GM12878 (cell line): ENCODE results near the gene DDO. TPM values are rescaled to one million over a fixed set of nuclear protein-coding genes. Genes with fewer than 3 reads are reported as not detected.

Source experiments
- ATAC-seq: fragments of 200-7000 bp; cut with Tn5 transposase; 3 replicates; pipeline ENCODE4 v1.9.1; 2020; ENCODE audit warnings: mild to moderate bottlenecking, moderate library complexity
- BruUV-seq: library from RNA; stranded (reverse); fragments of 400-500 nt; replicated peaks from 2 replicates; lab custom pipeline; 2021; lab: Mats Ljungman, UMichigan
- CTCF ChIA-PET: fragments of 300-600 bp; sonication (Branson Sonifier 250); formaldehyde crosslinking; extraction: SDS; loops from one replicate; lab custom pipeline; 2021; ENCODE audit warnings: inconsistent platforms; lab: Yijun Ruan, JAX
- POLR2A ChIA-PET: fragments of 350-600 bp; formaldehyde crosslinking; extraction: SDS; loops from one replicate; lab custom pipeline; 2021; ENCODE audit warnings: inconsistent platforms; lab: Charles Lee
- RAD21 ChIA-PET: fragments of 300-600 bp; sonication (Branson Sonifier 250); formaldehyde crosslinking; loops from one replicate; lab custom pipeline; 2023; ENCODE audit warnings: antibody characterized with exemption; ENCODE audit not compliant: unreplicated experiment; lab: Charles Lee
- SMC1A ChIA-PET: fragments of 300-600 bp; sonication (Branson Sonifier 250); formaldehyde crosslinking; loops from one replicate; lab custom pipeline; 2023; ENCODE audit not compliant: unreplicated experiment, uncharacterized antibody; lab: Charles Lee
- DNase-seq: peaks from one replicate; pipeline ENCODE4 v3.0.0-alpha.2; 2011; ENCODE audit warnings: low read depth, low spot score
- FAIRE-seq: peaks from 3 replicates; lab custom pipeline; 2011; peaks lifted over from hg19 to GRCh38; lab: Jason Lieb, UNC
- H2AFZ ChIP-seq: 2 replicates; pipeline ENCODE4 v1.6.0; 2011; ENCODE audit warnings: low read depth, low read length, control low read depth; ENCODE audit not compliant: control insufficient read depth
- H3K27ac ChIP-seq: 2 replicates; pipeline ENCODE4 v1.5.1; 2011; ENCODE audit warnings: control low read depth; ENCODE audit not compliant: control insufficient read depth, insufficient read depth
- H3K27me3 ChIP-seq, 2 experiments: replicated peaks in 1 of 2; 2 replicates each; pipeline versions ENCODE4 v1.6.0 to v1.6.1; 2011; ENCODE audit warnings: low read length in 1 of 2; ENCODE audit not compliant: control insufficient read depth in 2 of 2, insufficient read depth in 2 of 2
- H3K36me3 ChIP-seq, 2 experiments: 2 replicates each; pipeline ENCODE4 v1.5.1; 2011; ENCODE audit warnings: low read length in 1 of 2; ENCODE audit not compliant: control insufficient read depth in 2 of 2, insufficient read depth in 2 of 2
- H3K4me1 ChIP-seq: 2 replicates; pipeline ENCODE4 v1.6.1; 2011; ENCODE audit warnings: mild to moderate bottlenecking, low read length, moderate library complexity, mixed read lengths; ENCODE audit not compliant: control insufficient read depth, insufficient read depth
- H3K4me2 ChIP-seq: 2 replicates; pipeline ENCODE4 v1.6.0; 2011; ENCODE audit warnings: control low read depth; ENCODE audit not compliant: control insufficient read depth, insufficient read depth
- H3K4me3 ChIP-seq: fragments of 200-600 bp; sonication (generic); 2 replicates; pipeline ENCODE4 v1.5.1; 2016
- H3K79me2 ChIP-seq: 2 replicates; pipeline ENCODE4 v1.6.0; 2011; ENCODE audit warnings: low read length; ENCODE audit not compliant: control insufficient read depth, insufficient read depth
- H3K9ac ChIP-seq: 2 replicates; pipeline ENCODE4 v1.8.0; 2011; ENCODE audit warnings: low read length, control low read depth, mixed read lengths; ENCODE audit not compliant: control insufficient read depth, insufficient read depth
- H3K9me3 ChIP-seq: replicated peaks from 3 replicates; pipeline ENCODE4 v1.5.1; 2011; ENCODE audit warnings: mild to moderate bottlenecking, low read length; ENCODE audit not compliant: control insufficient read depth, insufficient read depth
- H4K20me1 ChIP-seq: 2 replicates; pipeline ENCODE4 v1.6.0; 2011; ENCODE audit not compliant: control insufficient read depth, insufficient read depth
- ATF7 ChIP-seq: fragments of 450-650 bp; IDR thresholded peaks from 2 replicates; pipeline ENCODE4 v1.6.1; 2016; ENCODE audit warnings: low read depth, mild to moderate bottlenecking
- CBFB ChIP-seq: IDR thresholded peaks from 2 replicates; pipeline ENCODE4 v1.6.1; 2016; ENCODE audit warnings: antibody characterized with exemption, low read depth
- PML ChIP-seq: IDR thresholded peaks from 2 replicates; pipeline ENCODE4 v1.6.1; 2012; ENCODE audit warnings: low read length, inconsistent platforms
- PRDM15 ChIP-seq: fragments of 450-650 bp; formaldehyde crosslinking; IDR thresholded peaks from 2 replicates; pipeline ENCODE4 v1.4.0; 2020; ENCODE audit warnings: mild to moderate bottlenecking, moderate library complexity
- RFX5 ChIP-seq: IDR thresholded peaks from 2 replicates; pipeline ENCODE4 v1.6.1; 2011; ENCODE audit warnings: low read depth, low read length, improper control_type of control experiment
- WGBS: methylation state at CpG from one replicate; pipeline ENCODE4 v1.1.6; 2016; ENCODE audit warnings: low lambda C conversion rate; ENCODE audit not compliant: insufficient replicate concordance, insufficient coverage; ENCODE audit errors: missing lambda C conversion rate; 5-methylcytosine and 5-hydroxymethylcytosine counted together
- in situ Hi-C: fragments of 300-500 bp; cut with MboI; formaldehyde crosslinking; loops from 9 replicates; pipeline ENCODE4 v1.14.3; 2018; ENCODE audit warnings: mixed read lengths
- intact Hi-C: fragments of 100-400 bp; cut with micrococcal nuclease; formaldehyde crosslinking; loops from one replicate; pipeline ENCODE4 v1.14.2; 2022; ENCODE audit not compliant: unreplicated experiment
- polyA plus RNA-seq, 11 experiments: library from polyadenylated mRNA; depleted of rRNA in 4 of 11; unstranded in 6 of 11; stranded (reverse) in 5 of 11; fragments of >200 nt; fragmentation: Nextera tagmentation in 4 of 11; fragmentation: Illumina TruSeq in 1 of 11; extraction: Ambion mirVana in 4 of 11; extraction: Trizol in 1 of 11; gene quantifications; 1 replicate in 1 of 11; 2 replicates in 10 of 11; pipeline versions ENCODE4 v1.2.1 to v1.2.3, GENCODE V29; 2011 to 2016; ENCODE audit warnings: inconsistent platforms in 2 of 11, missing spikeins in 2 of 11, low read depth in 1 of 11
- total RNA-seq, 4 experiments: library from RNA; depleted of rRNA in 3 of 4; stranded (reverse); fragments of >200 nt in 3 of 4; fragmentation: Illumina TruSeq in 1 of 4; extraction: Trizol in 1 of 4; gene quantifications; 2 replicates each; pipeline versions ENCODE4 v1.2.1 to v1.2.3, GENCODE V29; 2013 to 2021
- TF ChIP-seq, protein P1 (sequence below): IDR thresholded peaks from 2 replicates; pipeline ENCODE4 v1.6.1; 2012; ENCODE audit warnings: low read depth, low read length, improper control_type of control experiment
- TF ChIP-seq, protein P2 (sequence below): IDR thresholded peaks from 2 replicates; pipeline ENCODE4 v1.6.1; 2012; ENCODE audit warnings: improper control_type of control experiment, low read depth, low read length; ENCODE audit not compliant: insufficient replicate concordance
- TF ChIP-seq, protein P3 (sequence below): fragments of 450-650 bp; IDR thresholded peaks from 2 replicates; pipeline ENCODE4 v1.6.1; 2014; ENCODE audit warnings: mild to moderate bottlenecking

Gene DDO
- total and polyA plus RNA-seq, 10 of the 15 experiments (the other 5 are each of a cell fraction or from before 2014, with no cell fraction given) = 0.04 to 0.14 (median 0.09) TPM; not detected in 6

DNA sequence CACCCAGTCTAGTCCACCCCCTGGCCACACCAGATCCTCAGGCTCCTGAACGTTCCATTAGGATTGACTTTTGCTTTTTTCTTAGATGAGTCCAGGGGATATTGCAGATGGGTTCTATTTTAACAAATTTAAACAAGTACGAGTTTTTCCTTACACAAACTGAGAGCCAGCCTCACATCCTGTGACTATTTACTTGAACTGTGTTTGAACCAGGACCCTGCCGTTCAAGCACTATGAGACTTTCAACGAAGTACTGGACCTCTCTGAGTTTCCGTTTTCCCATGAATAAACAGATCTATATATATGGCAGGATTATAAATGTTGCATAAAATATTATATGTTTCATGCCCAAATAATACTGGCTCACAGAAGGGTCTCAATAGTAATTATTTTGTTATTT is 55.8 kb downstream of the DDO start:
- intact Hi-C loops (no loop called here), in situ Hi-C loops (no loop called here)
- no peaks in the 10 kb centered on the region for H4K20me1 ChIP-seq
- SMC1A ChIA-PET = interaction anchor here (0.8 kb wide), 1 partner anchor 10 kb away, joined by 3 read pairs; no protein-coding TSS in a partner anchor
- H3K9ac ChIP-seq = no peak overlapping the region
- CTCF ChIA-PET = no interaction called here
- ATAC-seq (no peak), FAIRE-seq (no peak), DNase-seq (no peak)
- no peaks in the 10 kb centered on the region for H3K4me1 ChIP-seq
- no peak overlapping the region for H3K4me2 ChIP-seq
- 55% methylated on average over 5 of the region's 5 CpGs for WGBS
- peaks cover 7 to 20% of the 10 kb centered on the region in 2 experiments; a peak in 3 of 4 replicates for H3K27me3 ChIP-seq
- H3K36me3 ChIP-seq = no peaks in the 10 kb centered on the region
- no peaks in the 10 kb centered on the region for H3K79me2 ChIP-seq
- H3K9me3 ChIP-seq = no peaks in the 10 kb centered on the region
- H3K27ac ChIP-seq = no peak overlapping the region
- POLR2A ChIA-PET = no interaction called here
- H3K4me3 ChIP-seq = no peak overlapping the region
- H2AFZ ChIP-seq = no peak overlapping the region
- no TSS peak for BruUV-seq
- RAD21 ChIA-PET = no interaction called here
- TF ChIP-seq, protein P1, sequence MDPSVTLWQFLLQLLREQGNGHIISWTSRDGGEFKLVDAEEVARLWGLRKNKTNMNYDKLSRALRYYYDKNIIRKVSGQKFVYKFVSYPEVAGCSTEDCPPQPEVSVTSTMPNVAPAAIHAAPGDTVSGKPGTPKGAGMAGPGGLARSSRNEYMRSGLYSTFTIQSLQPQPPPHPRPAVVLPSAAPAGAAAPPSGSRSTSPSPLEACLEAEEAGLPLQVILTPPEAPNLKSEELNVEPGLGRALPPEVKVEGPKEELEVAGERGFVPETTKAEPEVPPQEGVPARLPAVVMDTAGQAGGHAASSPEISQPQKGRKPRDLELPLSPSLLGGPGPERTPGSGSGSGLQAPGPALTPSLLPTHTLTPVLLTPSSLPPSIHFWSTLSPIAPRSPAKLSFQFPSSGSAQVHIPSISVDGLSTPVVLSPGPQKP = no peak
- TF ChIP-seq PML = no peak
- TF ChIP-seq ATF7 = no peak
- TF ChIP-seq CBFB = no peak
- TF ChIP-seq, protein P2, sequence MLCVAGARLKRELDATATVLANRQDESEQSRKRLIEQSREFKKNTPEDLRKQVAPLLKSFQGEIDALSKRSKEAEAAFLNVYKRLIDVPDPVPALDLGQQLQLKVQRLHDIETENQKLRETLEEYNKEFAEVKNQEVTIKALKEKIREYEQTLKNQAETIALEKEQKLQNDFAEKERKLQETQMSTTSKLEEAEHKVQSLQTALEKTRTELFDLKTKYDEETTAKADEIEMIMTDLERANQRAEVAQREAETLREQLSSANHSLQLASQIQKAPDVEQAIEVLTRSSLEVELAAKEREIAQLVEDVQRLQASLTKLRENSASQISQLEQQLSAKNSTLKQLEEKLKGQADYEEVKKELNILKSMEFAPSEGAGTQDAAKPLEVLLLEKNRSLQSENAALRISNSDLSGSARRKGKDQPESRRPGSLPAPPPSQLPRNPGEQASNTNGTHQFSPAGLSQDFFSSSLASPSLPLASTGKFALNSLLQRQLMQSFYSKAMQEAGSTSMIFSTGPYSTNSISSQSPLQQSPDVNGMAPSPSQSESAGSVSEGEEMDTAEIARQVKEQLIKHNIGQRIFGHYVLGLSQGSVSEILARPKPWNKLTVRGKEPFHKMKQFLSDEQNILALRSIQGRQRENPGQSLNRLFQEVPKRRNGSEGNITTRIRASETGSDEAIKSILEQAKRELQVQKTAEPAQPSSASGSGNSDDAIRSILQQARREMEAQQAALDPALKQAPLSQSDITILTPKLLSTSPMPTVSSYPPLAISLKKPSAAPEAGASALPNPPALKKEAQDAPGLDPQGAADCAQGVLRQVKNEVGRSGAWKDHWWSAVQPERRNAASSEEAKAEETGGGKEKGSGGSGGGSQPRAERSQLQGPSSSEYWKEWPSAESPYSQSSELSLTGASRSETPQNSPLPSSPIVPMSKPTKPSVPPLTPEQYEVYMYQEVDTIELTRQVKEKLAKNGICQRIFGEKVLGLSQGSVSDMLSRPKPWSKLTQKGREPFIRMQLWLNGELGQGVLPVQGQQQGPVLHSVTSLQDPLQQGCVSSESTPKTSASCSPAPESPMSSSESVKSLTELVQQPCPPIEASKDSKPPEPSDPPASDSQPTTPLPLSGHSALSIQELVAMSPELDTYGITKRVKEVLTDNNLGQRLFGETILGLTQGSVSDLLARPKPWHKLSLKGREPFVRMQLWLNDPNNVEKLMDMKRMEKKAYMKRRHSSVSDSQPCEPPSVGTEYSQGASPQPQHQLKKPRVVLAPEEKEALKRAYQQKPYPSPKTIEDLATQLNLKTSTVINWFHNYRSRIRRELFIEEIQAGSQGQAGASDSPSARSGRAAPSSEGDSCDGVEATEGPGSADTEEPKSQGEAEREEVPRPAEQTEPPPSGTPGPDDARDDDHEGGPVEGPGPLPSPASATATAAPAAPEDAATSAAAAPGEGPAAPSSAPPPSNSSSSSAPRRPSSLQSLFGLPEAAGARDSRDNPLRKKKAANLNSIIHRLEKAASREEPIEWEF = no peak
- TF ChIP-seq, protein P3, sequence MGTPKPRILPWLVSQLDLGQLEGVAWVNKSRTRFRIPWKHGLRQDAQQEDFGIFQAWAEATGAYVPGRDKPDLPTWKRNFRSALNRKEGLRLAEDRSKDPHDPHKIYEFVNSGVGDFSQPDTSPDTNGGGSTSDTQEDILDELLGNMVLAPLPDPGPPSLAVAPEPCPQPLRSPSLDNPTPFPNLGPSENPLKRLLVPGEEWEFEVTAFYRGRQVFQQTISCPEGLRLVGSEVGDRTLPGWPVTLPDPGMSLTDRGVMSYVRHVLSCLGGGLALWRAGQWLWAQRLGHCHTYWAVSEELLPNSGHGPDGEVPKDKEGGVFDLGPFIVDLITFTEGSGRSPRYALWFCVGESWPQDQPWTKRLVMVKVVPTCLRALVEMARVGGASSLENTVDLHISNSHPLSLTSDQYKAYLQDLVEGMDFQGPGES = no peak
- TF ChIP-seq RFX5 = no peak
- TF ChIP-seq PRDM15 (CRISPR knock-in tag) = no peak
